GM12872 (cell line): ENCODE data around the gene ZBTB38.

Experiments used
- TF ChIP-seq, protein P1 (sequence below): IDR thresholded peaks from 3 replicates; pipeline ENCODE4 v1.5.1; 2011; ENCODE audit warnings: low read depth, mild to moderate bottlenecking, low read length, moderate library complexity; ENCODE audit not compliant: insufficient read depth

The ZBTB38 gene

DNA sequence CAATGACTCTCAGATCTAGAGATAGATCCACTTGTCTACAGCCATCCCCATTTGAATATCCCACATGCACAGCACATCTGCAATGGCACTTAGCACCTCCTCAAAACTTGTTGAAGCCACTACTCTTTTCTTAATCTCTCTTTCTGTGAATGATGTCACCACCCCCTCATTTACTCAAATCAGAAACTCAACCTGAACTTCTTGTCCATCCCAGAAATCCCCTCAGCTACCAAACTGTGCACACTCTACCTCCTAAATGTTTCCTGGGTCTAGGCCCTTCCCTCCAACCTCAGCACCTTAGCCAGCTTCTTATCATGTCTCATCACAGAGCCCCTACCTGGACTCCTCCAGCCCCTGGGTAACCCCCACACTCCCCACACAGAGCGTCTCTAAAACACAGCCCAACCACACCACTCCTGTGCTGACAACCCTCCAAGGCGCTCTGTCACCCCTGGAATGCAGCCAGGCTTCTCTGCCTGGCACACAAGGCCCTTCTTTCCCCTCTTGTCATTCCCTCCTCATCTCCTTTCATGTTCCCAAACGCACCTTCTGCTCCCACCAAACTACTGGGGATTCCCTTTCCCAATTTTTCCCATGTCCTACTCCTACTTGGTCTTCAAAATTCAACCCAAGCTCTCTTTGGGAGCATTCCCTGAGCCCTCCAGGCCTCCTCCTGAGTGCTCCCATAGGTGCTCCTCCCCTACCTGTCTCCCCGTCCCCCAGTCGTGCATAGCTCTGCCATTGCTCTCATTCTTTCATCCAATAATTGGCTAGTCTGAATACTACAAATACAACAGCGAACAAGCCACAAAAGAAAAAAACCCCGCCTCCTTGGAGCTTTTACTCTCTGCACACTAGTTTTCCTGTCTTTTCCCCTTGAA, 39.8 kb upstream of the ZBTB38 start:
- TF ChIP-seq, protein P1, sequence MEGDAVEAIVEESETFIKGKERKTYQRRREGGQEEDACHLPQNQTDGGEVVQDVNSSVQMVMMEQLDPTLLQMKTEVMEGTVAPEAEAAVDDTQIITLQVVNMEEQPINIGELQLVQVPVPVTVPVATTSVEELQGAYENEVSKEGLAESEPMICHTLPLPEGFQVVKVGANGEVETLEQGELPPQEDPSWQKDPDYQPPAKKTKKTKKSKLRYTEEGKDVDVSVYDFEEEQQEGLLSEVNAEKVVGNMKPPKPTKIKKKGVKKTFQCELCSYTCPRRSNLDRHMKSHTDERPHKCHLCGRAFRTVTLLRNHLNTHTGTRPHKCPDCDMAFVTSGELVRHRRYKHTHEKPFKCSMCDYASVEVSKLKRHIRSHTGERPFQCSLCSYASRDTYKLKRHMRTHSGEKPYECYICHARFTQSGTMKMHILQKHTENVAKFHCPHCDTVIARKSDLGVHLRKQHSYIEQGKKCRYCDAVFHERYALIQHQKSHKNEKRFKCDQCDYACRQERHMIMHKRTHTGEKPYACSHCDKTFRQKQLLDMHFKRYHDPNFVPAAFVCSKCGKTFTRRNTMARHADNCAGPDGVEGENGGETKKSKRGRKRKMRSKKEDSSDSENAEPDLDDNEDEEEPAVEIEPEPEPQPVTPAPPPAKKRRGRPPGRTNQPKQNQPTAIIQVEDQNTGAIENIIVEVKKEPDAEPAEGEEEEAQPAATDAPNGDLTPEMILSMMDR, result no peak

- TF ChIP-seq, protein P1, result no peak
These were observed 38.1 kb upstream of the ZBTB38 start for GRCh38 chr3:141330235-141330634.

GRCh38 chr3:141330718-141331376, 37.5 kb upstream of the ZBTB38 start:
- TF ChIP-seq, protein P1, result no peak

DNA sequence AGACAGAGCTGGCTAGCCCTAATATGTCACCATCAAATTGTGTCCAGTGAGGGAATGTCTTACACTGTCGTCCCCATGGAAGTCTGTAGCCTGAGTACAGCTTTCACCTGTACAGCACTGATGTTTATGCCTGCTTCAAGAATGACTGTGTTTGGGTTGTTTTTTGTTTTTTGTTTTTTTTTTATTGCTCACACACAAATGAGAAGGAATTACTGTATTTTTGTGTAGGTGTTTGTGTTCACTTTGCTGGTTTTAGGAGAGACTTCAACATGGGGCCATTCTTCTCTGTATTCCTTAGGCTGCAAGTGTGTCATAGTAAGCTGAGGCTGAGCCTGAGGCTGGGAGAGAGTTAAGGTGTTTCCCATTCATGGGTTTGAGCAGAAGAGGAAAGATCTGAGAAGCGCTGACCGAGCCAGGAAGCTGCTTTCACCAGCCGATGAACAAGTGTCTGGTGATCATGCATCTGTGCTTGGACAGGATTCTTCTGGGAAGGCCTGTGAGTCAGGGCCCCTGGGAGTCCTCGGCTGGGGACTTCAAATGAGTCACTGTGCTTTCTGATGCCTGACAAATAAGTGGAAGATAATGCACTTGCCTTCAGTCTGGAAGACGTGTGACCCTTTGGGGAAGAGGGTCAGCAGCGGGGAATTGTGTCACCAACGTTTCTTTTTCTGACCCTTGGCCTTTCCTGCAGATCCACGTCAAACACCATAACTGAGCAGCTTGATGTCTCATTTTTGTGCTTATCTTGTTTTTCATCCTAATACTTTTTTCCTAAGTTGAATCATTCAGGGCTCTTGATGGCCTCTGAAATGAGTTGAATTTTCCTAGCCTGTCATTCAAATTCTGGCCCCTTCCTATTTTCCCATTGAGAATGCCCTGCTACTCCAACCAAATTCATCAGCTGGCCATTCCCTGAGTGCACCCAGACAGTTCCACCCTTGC, 36.7 kb upstream of the ZBTB38 start:
- TF ChIP-seq, protein P1, result no peak

GRCh38 chr3:141332416-141332815, 35.9 kb upstream of the ZBTB38 start:
- TF ChIP-seq, protein P1, result no peak

- TF ChIP-seq, protein P1, result no peak
These were observed 34.3 kb upstream of the ZBTB38 start for GRCh38 chr3:141333836-141334626.
